RWPE1 (cell line): ENCODE results near the gene FTSJ1.

Experiments used
- CTCF ChIA-PET: fragments of 350-600 bp; sonication (Branson Sonifier 250); formaldehyde crosslinking; extraction: SDS; loops from one replicate; lab custom pipeline; 2021; lab: Yijun Ruan, JAX
- POLR2A ChIA-PET: fragments of 400-600 bp; formaldehyde crosslinking; extraction: SDS; loops from one replicate; lab custom pipeline; 2020; ENCODE audit warnings: antibody characterized with exemption; ENCODE audit not compliant: low non-redundant PET; lab: Yijun Ruan, JAX
- DNase-seq: peaks from one replicate; pipeline ENCODE4 v3.0.0; 2012; ENCODE audit warnings: low spot score
- H3K27ac ChIP-seq: fragments of 450-650 bp; 2 replicates; pipeline ENCODE4 v1.5.1; 2017
- TF ChIP-seq, protein P1 (sequence below): fragments of 450-650 bp; conservative IDR thresholded peaks from 2 replicates; pipeline ENCODE4 v1.5.1; 2017; ENCODE audit warnings: low read depth, mild to moderate bottlenecking

Gene FTSJ1

GRCh38 chrX:48465336-48465933, 10.6 kb upstream of the FTSJ1 start:
- POLR2A ChIA-PET, result no interaction called here
- DNase-seq, result no peak
- TF ChIP-seq, protein P1, sequence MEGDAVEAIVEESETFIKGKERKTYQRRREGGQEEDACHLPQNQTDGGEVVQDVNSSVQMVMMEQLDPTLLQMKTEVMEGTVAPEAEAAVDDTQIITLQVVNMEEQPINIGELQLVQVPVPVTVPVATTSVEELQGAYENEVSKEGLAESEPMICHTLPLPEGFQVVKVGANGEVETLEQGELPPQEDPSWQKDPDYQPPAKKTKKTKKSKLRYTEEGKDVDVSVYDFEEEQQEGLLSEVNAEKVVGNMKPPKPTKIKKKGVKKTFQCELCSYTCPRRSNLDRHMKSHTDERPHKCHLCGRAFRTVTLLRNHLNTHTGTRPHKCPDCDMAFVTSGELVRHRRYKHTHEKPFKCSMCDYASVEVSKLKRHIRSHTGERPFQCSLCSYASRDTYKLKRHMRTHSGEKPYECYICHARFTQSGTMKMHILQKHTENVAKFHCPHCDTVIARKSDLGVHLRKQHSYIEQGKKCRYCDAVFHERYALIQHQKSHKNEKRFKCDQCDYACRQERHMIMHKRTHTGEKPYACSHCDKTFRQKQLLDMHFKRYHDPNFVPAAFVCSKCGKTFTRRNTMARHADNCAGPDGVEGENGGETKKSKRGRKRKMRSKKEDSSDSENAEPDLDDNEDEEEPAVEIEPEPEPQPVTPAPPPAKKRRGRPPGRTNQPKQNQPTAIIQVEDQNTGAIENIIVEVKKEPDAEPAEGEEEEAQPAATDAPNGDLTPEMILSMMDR, result no peak
- CTCF ChIA-PET, result interaction anchor here (0.6 kb wide), 1 partner anchor 942 kb away, joined by 4 read pairs; no protein-coding TSS in a partner anchor
- H3K27ac ChIP-seq, result peak overlapping the region; percentile 84

GRCh38 chrX:48466696-48467095, 9.3 kb upstream of the FTSJ1 start:
- TF ChIP-seq, protein P1, result no peak
- POLR2A ChIA-PET, result no interaction called here
- peak overlapping the region; percentile 84 for H3K27ac ChIP-seq
- no peak for DNase-seq
- CTCF ChIA-PET, result interaction anchor here (0.6 kb wide), 1 partner anchor 193 kb away, joined by 5 read pairs; no protein-coding TSS in a partner anchor

DNA sequence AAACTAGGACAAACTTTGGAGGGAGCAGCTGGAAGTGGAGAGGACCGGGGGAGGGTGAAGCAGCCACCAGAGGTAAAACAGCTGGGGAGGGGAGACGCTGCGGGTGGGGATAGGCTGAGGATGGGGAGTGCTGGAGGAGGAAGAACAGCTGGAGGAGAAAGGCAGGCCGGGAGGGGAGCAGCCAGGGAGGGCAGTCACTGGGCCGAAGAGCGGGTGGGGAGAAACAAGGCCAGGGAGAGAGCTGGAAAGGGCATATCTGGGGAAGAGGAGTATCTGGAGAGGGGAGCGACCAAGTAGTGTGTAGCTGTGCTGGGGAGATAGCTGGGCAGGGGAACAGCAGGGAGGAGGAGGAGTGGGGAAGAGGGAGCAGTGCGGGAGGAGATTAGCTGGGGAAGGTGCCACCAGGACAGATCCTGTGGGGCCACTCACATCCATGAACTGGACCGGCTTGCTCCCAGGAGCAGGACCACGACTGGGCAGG, 8.7 kb upstream of the FTSJ1 start:
- ChIA-PET POLR2A (no interaction called here), CTCF (interaction anchor here (0.6 kb wide), 1 partner anchor 1189 kb away, joined by 3 read pairs; no protein-coding TSS in a partner anchor)
- no peak for DNase-seq
- H3K27ac ChIP-seq, result peak overlapping the region; percentile 84
- TF ChIP-seq, protein P1, result no peak

GRCh38 chrX:48468247-48468671, 7.7 kb upstream of the FTSJ1 start:
- TF ChIP-seq, protein P1, result no peak
- ChIA-PET CTCF (no interaction called here), POLR2A (no interaction called here)
- H3K27ac ChIP-seq, result peak overlapping the region; percentile 84
- no peak for DNase-seq

- TF ChIP-seq, protein P1, result no peak
- ChIA-PET CTCF (interaction anchor here (0.7 kb wide), 1 partner anchor 265 kb away, joined by 3 read pairs; no protein-coding TSS in a partner anchor), POLR2A (no interaction called here)
- H3K27ac ChIP-seq, result peak overlapping the region; percentile 84
- DNase-seq, result no peak
These were observed 7.0 kb upstream of the FTSJ1 start for GRCh38 chrX:48468693-48469691.
